CD4-positive, alpha-beta T cell treated with Interleukin-2 at 100 ng/mL for 4 hours (primary cell): Measurements from ENCODE around the gene SFXN3.

Experiments
- DNase-seq: peaks from one replicate; pipeline ENCODE4 v3.0.0-alpha.2; 2020; ENCODE audit warnings: low spot score

SFXN3 gene

DNA sequence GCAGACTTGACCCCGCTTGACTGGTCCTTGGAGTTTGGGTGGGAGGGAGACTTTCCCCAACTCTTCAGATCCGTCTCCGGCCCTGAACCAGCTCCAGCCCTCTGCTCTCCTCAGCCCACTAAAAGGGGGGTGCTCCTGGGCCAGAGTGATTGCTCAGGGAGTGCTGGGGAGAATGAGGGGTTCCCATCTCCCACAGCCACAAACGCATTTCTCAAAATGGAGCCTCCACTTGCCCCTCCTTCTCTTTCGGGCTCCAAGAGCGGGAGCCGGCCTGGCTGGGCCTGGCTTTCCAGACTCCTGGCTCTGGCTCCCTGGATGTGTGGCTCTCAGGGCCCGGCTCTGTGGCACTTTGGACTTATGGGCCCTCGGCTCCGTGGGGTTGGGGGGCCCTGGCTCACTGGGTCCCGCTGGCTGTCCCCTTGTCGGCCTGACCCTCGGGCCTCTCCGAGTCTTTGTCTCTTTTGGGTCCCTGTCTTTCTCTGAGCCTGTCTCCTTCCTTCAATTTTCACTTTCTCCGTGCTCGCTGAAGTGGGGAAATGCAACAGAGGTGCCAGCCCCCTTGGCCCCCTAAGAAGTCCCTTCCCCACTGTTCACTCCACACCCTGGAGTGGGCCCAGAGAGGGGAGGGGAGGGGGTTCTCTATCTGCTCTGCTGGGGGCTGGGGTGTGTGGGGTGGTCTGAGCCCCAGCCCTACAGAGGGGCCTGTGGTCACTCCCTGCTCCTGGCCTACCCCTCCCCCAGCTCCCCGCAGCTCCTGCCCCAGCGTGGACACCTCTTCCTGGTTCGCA lies 30.7 kb upstream of the SFXN3 start:
- no peak for DNase-seq

DNA sequence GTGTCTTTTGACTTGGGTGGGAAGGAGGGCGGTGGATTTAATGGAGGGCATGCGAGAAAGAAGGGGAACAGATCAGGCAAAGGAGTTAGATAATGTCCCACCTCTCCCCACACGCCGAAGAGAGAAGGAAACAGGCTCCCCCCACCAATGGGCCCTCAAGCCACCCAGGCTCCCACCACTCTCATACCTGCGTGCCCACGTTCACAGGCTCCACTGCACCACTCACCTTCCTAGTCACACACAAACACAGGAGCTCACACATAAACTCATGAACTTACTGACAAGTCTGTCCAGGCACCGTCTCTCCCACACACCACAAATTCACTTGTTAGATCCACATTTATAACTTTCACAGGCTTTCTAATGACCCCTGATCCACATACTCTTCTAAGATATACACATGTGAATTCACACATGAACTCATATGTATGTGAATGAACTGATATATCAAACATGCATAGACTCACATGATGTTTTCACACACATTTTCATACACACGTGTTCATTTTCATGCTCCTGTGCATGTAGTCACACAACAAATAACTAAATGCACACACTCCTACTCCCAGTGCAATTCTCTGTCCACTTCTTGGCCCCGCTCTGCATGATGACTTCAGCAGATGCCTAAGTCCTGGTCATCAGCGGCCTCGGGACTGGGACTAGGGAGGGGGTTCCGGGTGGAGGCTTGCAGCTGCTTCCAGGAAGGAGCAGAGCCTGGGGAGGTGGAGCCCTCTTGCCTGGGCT lies 29.9 kb upstream of the SFXN3 start:
- no peak for DNase-seq

DNA sequence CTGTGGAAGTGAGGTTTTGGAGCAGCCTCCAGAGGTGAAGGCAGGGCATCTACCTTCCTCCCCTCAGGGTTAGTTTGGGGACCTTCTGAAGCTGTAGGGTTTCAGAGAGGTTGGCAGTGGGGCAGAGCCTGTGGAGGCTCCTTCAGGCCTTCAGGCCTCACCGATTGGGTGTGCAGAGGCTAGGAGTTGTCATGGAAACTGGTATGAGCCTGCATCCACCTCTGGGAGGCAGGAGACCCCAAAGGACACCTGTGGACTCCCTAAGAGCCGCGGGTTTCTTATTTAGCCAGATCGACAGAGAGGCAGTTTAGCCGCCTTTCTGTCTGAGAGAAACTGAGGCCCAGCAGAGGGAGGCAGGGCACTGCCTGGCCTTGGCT lies 29.4 kb upstream of the SFXN3 start:
- DNase-seq: no peak

DNA sequence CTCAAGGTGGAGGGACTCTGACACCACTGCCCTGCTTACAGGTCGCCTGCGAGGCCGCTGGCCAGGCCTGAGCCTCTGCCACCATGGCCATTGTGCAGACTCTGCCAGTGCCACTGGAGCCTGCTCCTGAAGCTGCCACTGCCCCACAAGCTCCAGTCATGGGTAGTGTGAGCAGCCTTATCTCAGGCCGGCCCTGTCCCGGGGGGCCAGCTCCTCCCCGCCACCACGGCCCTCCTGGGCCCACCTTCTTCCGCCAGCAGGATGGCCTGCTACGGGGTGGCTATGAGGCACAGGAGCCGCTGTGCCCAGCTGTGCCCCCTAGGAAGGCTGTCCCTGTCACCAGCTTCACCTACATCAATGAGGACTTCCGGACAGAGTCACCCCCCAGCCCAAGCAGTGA lies 28.6 kb upstream of the SFXN3 start:
- DNase-seq: no peak

DNA sequence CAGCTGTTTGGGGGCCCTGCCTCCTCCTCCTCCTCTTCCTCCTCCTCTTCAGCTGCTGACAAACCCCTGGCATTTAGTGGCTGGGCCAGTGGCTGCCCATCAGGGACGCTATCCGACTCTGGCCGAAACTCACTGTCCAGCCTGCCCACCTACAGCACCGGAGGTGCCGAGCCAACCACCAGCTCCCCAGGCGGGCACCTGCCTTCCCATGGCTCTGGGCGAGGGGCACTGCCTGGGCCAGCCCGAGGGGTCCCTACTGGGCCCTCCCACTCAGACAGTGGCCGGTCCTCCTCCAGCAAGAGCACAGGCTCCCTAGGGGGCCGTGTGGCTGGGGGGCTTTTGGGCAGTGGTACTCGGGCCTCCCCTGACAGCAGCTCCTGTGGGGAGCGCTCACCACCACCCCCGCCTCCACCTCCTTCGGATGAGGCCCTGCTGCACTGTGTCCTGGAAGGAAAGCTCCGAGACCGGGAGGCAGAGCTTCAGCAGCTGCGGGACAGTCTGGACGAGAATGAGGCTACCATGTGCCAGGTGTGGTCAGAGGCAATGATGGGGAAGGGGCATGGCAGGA lies 27.3 kb upstream of the SFXN3 start:
- no peak for DNase-seq

DNA sequence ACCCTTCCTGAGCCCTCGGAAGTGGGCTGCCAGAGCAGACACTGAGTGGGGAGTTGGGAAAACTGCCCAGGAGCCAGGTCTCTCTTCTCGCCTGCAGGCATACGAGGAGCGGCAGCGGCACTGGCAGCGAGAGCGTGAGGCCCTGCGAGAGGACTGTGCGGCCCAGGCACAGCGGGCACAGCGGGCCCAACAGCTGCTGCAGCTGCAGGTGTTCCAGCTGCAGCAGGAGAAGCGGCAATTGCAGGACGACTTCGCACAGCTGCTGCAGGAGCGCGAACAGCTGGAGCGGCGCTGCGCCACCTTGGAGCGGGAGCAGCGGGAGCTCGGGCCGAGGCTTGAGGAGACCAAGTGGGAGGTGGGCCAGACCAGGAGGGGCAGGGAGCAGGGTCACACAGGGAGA lies 25.7 kb upstream of the SFXN3 start:
- DNase-seq: no peak

DNA sequence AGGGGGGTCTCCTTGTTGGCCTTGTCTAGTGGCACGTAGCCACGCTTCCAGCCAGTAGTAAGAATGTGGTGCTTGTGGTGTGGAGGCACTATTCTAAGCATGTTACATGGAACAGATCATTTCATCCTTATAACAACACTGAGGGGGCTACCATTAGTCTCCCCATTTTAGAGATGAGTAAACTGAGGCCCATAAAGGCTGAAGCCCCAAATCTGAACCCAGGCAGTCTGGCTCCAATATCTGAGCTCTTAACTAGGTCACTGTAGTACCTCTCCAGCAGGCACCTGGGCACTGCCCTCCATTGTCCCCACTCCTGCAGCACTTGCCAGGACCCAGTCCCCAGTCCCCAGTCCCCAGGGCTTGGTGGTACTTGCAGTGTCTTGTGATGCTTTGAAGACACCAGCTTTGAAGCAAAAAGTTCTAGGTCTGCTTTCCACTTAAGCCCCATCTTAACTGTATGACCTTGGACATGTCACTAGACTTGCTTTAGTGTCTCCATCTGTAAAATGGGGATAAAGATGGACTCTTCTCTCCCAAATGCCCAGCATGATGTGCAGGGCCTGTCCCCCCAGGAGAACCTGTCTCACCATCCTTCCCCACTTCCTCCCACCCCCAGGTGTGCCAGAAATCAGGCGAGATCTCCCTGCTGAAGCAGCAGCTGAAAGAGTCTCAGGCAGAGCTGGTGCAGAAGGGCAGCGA lies 25.0 kb upstream of the SFXN3 start:
- DNase-seq: no peak

DNA sequence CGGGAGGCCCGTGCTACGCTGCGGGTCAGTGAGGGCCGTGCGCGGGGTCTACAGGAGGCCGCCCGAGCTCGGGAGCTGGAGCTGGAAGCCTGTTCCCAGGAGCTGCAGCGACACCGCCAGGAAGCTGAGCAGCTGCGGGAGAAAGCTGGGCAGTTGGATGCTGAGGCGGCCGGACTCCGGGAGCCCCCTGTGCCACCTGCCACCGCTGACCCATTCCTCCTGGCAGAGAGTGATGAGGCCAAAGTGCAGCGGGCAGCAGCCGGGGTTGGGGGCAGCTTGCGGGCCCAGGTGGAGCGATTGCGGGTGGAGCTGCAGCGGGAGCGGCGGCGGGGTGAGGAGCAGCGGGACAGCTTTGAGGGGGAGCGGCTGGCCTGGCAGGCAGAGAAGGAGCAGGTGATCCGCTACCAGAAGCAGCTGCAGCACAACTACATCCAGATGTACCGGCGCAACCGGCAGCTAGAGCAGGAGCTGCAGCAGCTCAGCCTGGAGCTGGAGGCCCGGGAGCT lies 24.4 kb upstream of the SFXN3 start:
- DNase-seq: no peak

DNA sequence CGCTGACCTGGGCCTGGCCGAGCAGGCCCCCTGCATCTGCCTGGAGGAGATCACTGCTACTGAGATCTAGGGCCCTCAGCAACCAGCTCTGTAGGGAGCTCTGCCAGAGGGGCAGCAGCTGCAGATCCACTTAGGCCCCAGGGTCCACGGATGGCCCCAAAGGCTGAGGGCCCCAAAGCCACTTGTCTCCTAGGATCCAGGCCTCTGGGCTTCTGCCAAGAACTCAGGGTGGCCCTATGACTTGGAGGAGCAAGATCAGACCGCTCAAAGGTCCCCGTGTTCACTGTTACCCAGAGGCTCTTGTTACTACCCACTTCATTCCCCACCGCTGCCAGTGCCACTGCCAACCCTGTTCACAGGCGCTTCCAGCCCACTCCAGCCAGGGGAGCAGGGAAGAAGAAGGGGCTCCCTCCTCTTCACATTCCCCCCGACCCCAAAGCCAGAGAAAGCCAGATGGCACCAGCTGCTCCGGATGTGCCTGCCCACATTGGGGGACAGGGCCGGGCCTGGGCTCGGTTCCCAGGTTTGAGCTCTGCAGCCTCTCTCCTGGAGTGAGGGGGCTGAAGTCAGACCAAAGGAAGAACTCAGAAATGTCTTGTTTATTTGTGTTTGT lies 23.8 kb upstream of the SFXN3 start:
- DNase-seq: no peak

DNA sequence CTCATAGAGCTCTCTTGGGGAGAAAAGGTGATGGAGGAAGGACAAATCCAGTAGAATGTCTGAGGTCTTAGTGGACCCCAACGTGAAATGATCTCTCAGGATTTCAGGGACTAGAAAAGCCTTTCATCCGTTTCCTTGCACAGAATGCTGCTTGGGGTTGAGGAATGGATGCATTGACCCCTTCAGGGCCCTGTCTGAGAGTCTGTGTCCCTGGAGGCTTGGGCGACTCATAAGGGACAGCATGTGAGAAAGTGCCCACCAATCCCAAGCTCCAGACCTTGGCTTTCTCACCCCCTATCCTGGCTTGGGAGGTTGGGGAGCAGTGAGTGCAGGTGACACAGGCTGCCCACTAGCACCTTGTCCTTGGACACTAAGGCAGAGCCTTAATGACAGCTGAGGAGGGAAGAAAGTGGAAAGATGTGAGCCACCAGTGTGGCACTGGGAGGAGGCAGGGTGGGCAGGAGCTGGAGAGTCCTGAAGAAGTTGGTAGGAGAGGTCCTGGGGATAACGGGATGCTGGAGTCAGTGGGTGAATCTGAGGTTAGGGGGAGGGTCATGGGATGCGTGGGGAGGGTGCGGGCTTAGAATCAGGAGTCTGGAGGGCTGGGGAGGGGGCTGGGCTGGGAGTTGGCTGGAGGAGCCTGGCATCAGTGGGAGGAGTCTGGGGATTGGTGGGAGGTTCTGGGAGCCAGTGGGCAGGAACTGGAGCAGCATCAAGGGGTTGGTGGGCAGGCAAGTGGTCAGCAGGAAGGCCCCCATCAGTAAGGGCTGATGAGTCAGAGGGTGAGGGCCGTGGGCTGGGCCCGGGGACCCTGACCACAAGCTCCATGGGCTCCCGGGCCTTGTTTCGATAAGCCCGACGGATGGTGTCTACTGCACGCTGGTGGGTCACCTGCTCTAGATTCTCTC lies 22.9 kb upstream of the SFXN3 start:
- DNase-seq: no peak

DNA sequence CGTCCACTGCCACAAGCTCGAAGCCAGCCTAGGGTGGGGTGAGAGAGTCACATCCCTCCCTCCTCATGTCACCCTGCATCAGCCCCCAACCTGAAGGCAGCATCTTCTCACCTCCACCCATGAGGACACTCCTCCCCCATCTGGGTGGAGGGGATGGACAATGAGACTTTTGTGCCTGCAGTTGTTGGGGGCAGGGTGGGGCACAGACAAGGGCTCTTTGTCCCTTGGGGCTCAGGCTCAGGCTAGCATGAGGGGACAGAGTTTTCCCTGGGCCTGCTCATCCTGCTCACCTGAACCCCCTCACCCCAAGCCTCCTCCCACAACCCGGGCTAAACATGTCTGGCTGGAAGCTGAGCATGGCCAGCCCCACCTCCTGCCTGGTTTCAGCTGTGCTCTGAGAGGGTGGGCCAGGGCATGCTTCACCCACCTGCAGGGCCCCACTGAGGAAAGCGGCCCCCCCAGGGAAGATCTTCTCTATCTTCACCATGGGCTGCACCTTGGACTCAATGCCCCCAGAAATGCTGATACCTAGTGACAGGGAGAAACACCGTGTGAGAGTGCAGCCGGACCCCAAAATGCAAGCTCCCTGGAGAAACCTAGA lies 22.1 kb upstream of the SFXN3 start:
- DNase-seq: no peak

DNA sequence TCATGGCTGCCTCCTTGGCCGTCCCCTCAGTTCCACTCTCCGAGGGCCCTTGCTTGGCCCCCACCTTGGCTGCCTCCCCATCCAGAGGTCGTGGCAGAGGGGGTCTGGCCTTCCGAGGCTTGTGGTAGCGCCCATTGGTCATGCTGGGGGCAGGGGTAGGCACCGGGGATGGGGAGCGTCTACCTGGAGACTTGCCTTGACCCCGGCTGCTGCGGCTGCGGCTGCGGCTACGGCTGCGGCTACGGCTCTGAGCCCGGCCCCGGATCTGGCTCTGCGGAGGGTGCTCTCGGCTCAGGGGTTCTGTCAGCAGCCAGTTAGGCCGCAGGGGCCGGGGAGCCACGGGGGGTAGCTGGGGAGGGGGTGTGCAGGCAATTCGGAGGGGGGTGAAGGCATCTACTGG lies 20.7 kb upstream of the SFXN3 start:
- DNase-seq: no peak

DNA sequence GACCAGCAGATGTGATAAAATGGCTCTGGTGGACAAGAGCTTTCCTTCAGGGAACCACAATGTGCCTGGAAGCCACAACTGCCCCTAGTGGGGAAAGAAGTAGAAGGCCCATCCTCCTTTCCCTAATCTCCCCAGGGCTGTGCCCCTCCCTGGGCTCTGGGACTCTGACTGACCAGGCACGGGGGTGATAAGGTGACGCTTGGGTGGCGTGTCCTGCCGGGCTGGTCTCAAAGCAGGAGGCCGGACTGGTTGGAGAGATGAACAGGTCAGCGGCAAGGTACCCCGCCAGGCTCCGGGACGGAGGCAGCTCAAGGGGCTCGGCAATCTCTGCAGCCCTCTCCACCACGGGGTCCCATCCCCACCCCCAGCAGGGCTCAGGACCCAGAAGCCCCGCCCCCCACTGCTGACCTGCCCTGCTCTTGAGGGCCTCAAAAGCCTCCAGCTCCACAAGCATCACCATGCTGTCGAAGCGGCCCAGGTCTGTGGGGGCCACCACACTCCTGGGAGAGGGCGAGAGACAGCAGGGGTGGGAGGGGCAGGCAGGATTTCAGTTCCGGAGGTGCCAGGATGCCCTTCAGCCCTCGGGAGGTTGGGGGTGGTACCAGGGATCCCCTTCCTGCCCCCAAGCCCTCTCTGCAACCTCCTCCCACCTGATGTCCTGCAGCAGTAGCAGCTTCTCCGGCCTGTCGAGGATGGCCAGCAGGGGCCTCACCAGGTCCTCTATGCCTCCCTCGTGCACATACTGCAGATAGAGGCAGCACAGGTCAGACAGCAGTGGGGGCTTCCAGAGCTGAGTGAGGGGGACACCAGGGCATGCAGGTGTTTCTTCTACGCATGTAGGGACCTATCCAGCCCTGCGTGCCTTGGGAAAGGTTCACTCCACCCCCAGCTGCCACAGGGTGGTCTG lies 19.3 kb upstream of the SFXN3 start:
- DNase-seq: no peak

DNA sequence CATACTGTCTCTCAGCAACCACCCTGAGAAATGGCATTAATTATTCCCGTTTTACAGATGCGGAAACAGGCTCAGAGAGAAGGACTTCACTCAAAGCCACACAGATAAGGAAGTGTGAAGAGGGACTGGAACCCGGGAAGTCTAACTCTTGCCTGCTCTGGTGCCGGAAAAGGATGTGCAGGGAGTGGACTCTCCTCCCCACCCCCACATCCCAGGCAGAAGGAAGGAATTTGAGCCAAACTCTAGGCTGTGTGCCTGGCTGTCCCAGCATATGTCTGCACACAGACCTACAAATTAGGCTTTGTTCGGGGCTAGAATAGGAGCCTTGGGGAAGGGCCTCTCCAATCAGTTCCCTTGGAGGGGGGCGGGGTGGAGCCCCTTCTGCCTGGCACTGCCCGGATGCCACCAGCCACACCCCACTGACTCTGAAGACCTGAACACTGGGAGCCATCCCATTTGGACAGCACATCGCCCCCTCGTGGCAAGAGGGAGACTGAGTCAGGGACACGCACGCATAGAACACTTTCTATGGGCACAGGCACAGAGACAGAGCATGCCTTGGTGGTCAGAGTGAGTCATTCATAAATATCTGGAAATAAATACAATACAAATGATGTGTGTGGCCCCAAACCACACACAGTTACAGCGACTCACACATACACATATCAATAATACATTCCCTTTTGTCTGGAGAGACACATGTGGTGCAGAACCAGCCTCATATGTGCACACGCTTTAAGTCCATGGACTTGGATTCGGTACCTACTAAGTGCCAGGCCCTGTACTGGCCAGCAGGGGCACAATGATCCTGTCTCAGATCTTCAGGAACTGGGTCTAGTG lies 18.3 kb upstream of the SFXN3 start:
- peak; percentile 84 for DNase-seq

DNA sequence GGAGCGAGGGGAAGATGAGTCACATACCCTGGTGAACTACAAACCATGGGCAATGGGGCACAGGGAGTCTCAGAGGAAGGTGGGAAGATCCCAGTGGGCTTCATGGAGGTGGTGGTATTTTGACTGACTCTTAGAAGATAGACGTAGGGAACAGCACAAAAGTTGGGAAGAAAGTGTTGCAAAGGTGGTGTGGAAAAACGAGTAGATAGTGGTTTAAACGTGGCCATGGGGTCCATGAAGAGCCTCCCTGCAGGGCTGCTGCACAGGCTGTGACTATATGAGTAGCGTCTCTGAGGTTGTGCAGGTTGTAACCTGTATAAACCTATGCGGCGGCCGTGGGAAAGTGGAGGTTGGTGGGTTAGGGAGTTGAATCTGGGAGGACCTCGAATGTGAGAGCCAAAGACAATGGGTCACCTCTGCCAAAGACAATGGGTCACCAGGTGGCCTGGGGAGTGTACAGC lies 17.6 kb upstream of the SFXN3 start:
- no peak for DNase-seq

DNA sequence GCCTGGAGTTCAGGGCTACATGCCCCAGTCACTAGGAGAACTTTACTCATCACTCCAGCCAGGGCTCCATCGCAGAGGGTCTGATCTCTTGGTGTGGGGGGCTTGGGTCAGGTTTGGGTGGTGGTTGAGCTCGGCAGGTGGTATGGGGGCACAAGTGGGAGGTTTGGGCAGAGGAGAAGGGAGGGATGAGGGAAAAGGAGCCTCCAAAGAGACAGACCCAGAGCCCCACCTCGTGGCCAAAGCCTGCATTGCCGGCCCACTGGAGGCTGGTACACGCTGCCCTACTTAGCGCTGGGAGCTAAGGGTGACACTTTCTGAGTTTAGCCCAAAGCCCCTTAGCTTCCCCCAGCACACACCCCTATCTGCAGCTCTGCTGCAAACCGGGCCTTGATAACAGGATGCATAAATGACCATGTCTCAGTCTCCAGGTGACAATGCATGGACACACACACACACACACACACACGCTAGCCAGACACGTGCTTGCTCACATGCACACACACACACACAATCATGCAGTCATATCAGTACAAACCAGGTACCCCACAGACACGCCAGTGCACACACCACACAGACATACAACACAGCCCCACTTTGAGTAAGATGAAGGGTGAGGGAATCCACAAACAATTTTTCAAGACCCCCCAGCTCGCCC lies 16.7 kb upstream of the SFXN3 start:
- DNase-seq: peak; percentile 77

DNA sequence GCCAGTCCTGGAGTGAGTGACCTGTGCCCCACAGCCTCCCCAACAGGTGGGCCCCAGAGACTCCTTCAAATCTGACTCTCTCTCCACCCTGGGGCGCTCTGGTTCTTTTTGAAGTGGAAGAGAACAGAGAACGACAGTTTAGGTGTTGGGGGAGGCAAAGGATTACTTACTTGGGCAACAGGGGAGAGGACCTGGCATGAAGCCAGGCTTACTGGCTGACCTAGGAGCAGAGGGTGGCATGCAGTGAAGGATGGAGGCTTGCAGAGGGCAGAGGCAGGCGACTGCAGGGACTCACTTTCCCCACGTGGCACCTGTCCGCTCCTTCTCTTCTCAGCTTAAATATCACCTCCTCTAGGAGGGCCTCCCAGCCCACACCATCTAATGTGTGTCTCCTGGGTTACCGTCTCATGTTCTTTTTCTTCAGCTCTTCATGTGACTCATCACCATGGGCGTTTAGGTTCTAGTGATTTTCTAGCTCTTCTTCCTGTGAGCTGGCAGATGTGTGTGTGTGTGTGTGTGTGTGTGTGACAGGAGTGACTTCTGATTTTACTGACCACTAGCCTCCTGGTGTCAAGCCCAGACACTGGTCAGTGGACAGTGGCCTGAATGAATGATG lies 16.0 kb upstream of the SFXN3 start:
- no peak for DNase-seq

DNA sequence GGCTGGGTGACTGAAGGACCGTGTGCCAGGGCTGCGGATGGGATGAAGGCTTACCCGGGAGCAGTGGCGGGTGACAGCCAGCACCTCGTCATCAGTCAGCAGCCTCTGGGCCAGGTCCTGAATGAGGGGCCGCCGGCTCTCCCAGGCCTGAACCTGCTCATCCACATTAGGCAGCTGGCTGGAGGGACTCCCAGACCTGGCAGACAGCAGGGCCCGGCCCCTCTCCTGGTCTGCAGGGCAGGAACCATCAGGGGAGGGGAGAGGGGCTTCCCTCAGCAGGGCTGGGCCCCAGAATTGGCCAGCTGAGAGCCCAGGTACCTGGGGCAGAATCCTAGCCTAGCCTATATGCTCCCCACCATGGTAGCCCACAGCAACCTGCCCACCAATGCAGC lies 15.5 kb upstream of the SFXN3 start:
- no peak for DNase-seq
